ENCODE data around the gene GBE1. TPM values are rescaled to one million over a fixed set of nuclear protein-coding genes. Genes with fewer than 3 reads are reported as not detected.
"Not testable (repeated sequence)": the region's sequence is repeated elsewhere in the genome, so short reads cannot be mapped to it uniquely, and the experiment has no call there.

Gene GBE1
- total RNA-seq, 1 donor from 2014 or later, result 25.0 TPM

DNA sequence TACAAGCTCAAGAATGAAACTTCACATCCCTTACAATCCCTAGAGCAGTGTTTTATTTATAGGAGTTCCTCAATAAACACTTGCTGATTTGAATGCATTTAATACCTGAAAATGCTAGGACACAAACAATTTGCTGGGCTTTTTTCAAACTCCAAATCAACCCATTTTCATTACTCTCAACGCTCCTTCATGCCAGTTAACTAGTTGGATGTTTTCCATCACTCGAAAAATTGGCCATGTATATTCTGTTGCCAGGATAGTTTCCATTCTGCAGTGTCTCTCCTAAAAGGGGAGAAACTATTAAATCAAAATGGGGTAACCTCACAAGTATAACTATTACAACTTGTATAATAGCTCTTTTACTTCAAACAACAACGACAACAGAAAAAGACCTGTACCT, 1.2 kb downstream of the GBE1 start:
- peak overlapping the region; percentile 54 to 77 for H3K4me3 ChIP-seq
- TF ChIP-seq POLR2A (IDR thresholded peaks at IDR 0.05) (no peak), POLR2AphosphoS5 (IDR thresholded peaks at IDR 0.05; ENCODE audit: insufficient read depth in 1 of 2, low read depth in 1 of 2) (no peak)
- TF ChIP-seq, protein P1, sequence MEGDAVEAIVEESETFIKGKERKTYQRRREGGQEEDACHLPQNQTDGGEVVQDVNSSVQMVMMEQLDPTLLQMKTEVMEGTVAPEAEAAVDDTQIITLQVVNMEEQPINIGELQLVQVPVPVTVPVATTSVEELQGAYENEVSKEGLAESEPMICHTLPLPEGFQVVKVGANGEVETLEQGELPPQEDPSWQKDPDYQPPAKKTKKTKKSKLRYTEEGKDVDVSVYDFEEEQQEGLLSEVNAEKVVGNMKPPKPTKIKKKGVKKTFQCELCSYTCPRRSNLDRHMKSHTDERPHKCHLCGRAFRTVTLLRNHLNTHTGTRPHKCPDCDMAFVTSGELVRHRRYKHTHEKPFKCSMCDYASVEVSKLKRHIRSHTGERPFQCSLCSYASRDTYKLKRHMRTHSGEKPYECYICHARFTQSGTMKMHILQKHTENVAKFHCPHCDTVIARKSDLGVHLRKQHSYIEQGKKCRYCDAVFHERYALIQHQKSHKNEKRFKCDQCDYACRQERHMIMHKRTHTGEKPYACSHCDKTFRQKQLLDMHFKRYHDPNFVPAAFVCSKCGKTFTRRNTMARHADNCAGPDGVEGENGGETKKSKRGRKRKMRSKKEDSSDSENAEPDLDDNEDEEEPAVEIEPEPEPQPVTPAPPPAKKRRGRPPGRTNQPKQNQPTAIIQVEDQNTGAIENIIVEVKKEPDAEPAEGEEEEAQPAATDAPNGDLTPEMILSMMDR (IDR thresholded peaks at IDR 0.05), result no peak
- intact Hi-C loops (cut with DNase I), result no loop called here
- H3K9me3 ChIP-seq, result no peaks in the 10 kb centered on the region
- H3K27me3 ChIP-seq, result no peaks in the 10 kb centered on the region
- H3K36me3 ChIP-seq, result no peaks in the 10 kb centered on the region
- DNase-seq (ENCODE audit: extremely low spot score in 2 of 2), result no peak
- H3K27ac ChIP-seq, result peak overlapping the region; percentile 98
- H3K4me1 ChIP-seq, result peaks cover 32% of the 10 kb centered on the region

DNA sequence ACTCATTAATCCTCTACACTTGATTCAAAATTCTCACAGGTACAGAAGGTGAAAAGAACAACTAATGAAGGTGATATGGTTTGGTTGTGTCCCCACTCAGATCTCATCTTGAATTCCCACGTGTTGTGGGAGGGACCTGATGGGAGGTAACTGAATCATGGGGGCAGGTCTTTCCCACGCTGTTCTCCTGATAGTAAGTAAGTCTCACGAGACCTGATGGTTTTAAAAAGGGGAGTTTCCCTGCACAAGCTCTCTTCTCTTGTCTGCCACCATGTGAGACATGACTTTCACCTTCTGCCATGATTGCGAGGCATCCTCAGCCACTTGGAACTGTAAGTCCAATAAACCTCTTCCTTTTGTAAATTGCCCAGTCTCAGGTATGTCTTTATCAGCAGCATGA, 2.7 kb downstream of the GBE1 start:
- DNase-seq (ENCODE audit: extremely low spot score in 2 of 2); intact Hi-C loops (cut with DNase I); H3K4me3 ChIP-seq; H3K36me3 ChIP-seq; H3K9me3 ChIP-seq; H3K27me3 ChIP-seq: not testable (repeated sequence)
- Histone ChIP-seq H3K4me1 (peaks cover 32% of the 10 kb centered on the region), H3K27ac (peak overlapping the region; percentile 98)

GRCh38 chr3:81758275-81758674, 3.2 kb downstream of the GBE1 start:
- Histone ChIP-seq H3K27ac (peak overlapping the region; percentile 98), H3K27me3 (no peaks in the 10 kb centered on the region), H3K4me3 (no peak overlapping the region), H3K4me1 (peaks cover 32% of the 10 kb centered on the region), H3K9me3 (no peaks in the 10 kb centered on the region), H3K36me3 (no peaks in the 10 kb centered on the region)
- DNase-seq (ENCODE audit: extremely low spot score in 2 of 2), result no peak
- intact Hi-C loops (cut with DNase I), result no loop called here
- TF ChIP-seq POLR2A (IDR thresholded peaks at IDR 0.05) (no peak), POLR2AphosphoS5 (IDR thresholded peaks at IDR 0.05; ENCODE audit: insufficient read depth in 1 of 2, low read depth in 1 of 2) (peak in 1 of 2 donors; percentile 36)

- intact Hi-C loops (cut with DNase I), result no loop called here
- Histone ChIP-seq H3K27ac (no peak overlapping the region), H3K27me3 (no peaks in the 10 kb centered on the region), H3K9me3 (no peaks in the 10 kb centered on the region), H3K4me3 (no peak overlapping the region), H3K36me3 (peaks cover 0 to 7% of the 10 kb centered on the region in 2 donors), H3K4me1 (peaks cover 16% of the 10 kb centered on the region)
- no peak for DNase-seq (ENCODE audit: extremely low spot score in 2 of 2)
- TF ChIP-seq, protein P1 (IDR thresholded peaks at IDR 0.05), result no peak
- no peak for TF ChIP-seq POLR2AphosphoS5 (IDR thresholded peaks at IDR 0.05; ENCODE audit: insufficient read depth in 1 of 2, low read depth in 1 of 2)
- no peak for TF ChIP-seq POLR2A (IDR thresholded peaks at IDR 0.05)
Observed at GRCh38 chr3:81753416-81754027, 7.9 kb downstream of the GBE1 start.

- peaks cover 0 to 7% of the 10 kb centered on the region in 2 donors for H3K36me3 ChIP-seq
- no peak for DNase-seq (ENCODE audit: extremely low spot score in 2 of 2)
Observed at GRCh38 chr3:81752604-81753003, 8.8 kb downstream of the GBE1 start.

GRCh38 chr3:81749265-81749664, 12.2 kb downstream of the GBE1 start:
- Histone ChIP-seq H3K27ac (no peak overlapping the region), H3K36me3 (peaks cover 0 to 7% of the 10 kb centered on the region in 2 donors), H3K9me3 (no peaks in the 10 kb centered on the region), H3K4me1 (peaks cover 11% of the 10 kb centered on the region), H3K27me3 (no peaks in the 10 kb centered on the region), H3K4me3 (no peak overlapping the region)
- intact Hi-C loops (cut with DNase I), result no loop called here
- DNase-seq (ENCODE audit: extremely low spot score in 2 of 2), result no peak
- TF ChIP-seq POLR2A (IDR thresholded peaks at IDR 0.05) (no peak), POLR2AphosphoS5 (IDR thresholded peaks at IDR 0.05; ENCODE audit: insufficient read depth in 1 of 2, low read depth in 1 of 2) (no peak)
- TF ChIP-seq, protein P1 (IDR thresholded peaks at IDR 0.05), result no peak

More at GRCh38 chr3:81752604-81753003, 8.8 kb downstream of the GBE1 start:
- no peak overlapping the region for H3K4me3 ChIP-seq
- peaks cover 7% of the 10 kb centered on the region for H3K4me1 ChIP-seq
- TF ChIP-seq POLR2A (IDR thresholded peaks at IDR 0.05) (no peak), POLR2AphosphoS5 (IDR thresholded peaks at IDR 0.05; ENCODE audit: insufficient read depth in 1 of 2, low read depth in 1 of 2) (no peak)
- TF ChIP-seq, protein P1 (IDR thresholded peaks at IDR 0.05), result no peak
- H3K27me3 ChIP-seq, result no peaks in the 10 kb centered on the region
- no peak overlapping the region for H3K27ac ChIP-seq
- no peaks in the 10 kb centered on the region for H3K9me3 ChIP-seq
- intact Hi-C loops (cut with DNase I), result no loop called here

DNA sequence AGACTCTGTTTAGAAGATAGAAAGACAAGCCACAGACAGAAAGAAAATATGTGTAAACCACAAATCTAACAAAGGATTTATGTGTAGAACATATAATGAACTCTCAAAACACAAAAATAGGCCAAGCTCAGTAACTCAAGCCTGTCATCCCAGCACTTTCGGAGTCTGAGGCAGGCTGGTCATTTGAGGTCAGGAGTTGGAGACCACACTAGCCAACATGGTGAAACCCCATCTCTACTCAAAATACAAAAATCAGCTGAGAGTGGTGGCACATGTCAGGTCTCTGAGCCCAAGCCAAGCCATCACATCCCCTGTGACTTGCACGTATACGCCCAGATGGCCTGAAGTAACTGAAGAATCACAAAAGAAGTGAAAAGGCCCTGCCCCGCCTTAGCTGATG, 14.2 kb downstream of the GBE1 start:
- intact Hi-C loops (cut with DNase I); DNase-seq (ENCODE audit: extremely low spot score in 2 of 2); H3K9me3 ChIP-seq; H3K36me3 ChIP-seq; H3K27me3 ChIP-seq; H3K4me3 ChIP-seq; H3K27ac ChIP-seq: not testable (repeated sequence)
- peaks cover 31% of the 10 kb centered on the region for H3K4me1 ChIP-seq

All from vagina (tissue), 2 donors.